Naive thymus-derived CD4-positive, alpha-beta T cell (primary cell): ENCODE results near the gene CLBA1. TPM values are rescaled to one million over a fixed set of nuclear protein-coding genes. Genes with fewer than 3 reads are reported as not detected.
"Not testable (repeated sequence)": the region's sequence is repeated elsewhere in the genome, so short reads cannot be mapped to it uniquely, and the experiment has no call there.

Experiments used
- ATAC-seq: fragments of 150-1000 bp; cut with Tn5 transposase; 2 replicates; pipeline ENCODE4 v1.10.0; 2021; ENCODE audit warnings: mild to moderate bottlenecking, moderate library complexity
- CTCF ChIA-PET: fragments of 350-600 bp; sonication (Branson Sonifier 250); formaldehyde crosslinking; loops from one replicate; lab custom pipeline; 2021; ENCODE audit warnings: antibody characterized with exemption; lab: Charles Lee
- POLR2A ChIA-PET: fragments of 350-600 bp; sonication (Branson Sonifier 250); formaldehyde crosslinking; loops from one replicate; lab custom pipeline; 2021; ENCODE audit warnings: antibody characterized with exemption, inconsistent platforms; lab: Charles Lee
- DNase-seq, 9 donors: peaks; one replicate each; pipeline versions ENCODE4 v3.0.0 to v3.0.0-alpha.2; 2020 to 2022; ENCODE audit warnings: mixed read lengths in 1 of 9
- H3K27ac ChIP-seq: one replicate; pipeline ENCODE4 v1.7.0; 2013; ENCODE audit warnings: mild to moderate bottlenecking, low read depth, low read length, moderate library complexity
- H3K27me3 ChIP-seq, 2 donors: one replicate each; pipeline ENCODE4 v1.7.0; 2013; ENCODE audit warnings: low read length in 2 of 2, mild to moderate bottlenecking in 2 of 2, moderate library complexity in 2 of 2; ENCODE audit not compliant: control insufficient read depth in 2 of 2, insufficient read depth in 2 of 2
- H3K36me3 ChIP-seq, 3 experiments: 1 replicate in 2 of 3; 2 replicates in 1 of 3; pipeline ENCODE4 v1.7.0; 2013; ENCODE audit warnings: low read length in 3 of 3, mild to moderate bottlenecking in 3 of 3, moderate library complexity in 1 of 3; ENCODE audit not compliant: insufficient read depth in 3 of 3, control insufficient read depth in 2 of 3
- H3K4me1 ChIP-seq, 2 donors: one replicate each; pipeline ENCODE4 v1.7.0; 2013; ENCODE audit warnings: low read length in 2 of 2, mild to moderate bottlenecking in 2 of 2, moderate library complexity in 1 of 2; ENCODE audit not compliant: control insufficient read depth in 2 of 2, insufficient read depth in 2 of 2
- H3K4me3 ChIP-seq: 2 replicates; pipeline ENCODE4 v1.7.0; 2013; ENCODE audit warnings: mild to moderate bottlenecking, low read length
- H3K9me3 ChIP-seq, 3 experiments: 1 replicate in 2 of 3; 2 replicates in 1 of 3; pipeline ENCODE4 v1.7.0; 2013; ENCODE audit warnings: low read length in 3 of 3; ENCODE audit not compliant: control insufficient read depth in 2 of 3
- H3K27ac Mint-ChIP-seq, 9 donors: one replicate each; pipeline ENCODE4 v1.8.0; 2020 to 2022; ENCODE audit warnings: mixed read lengths in 9 of 9, mild to moderate bottlenecking in 8 of 9, moderate library complexity in 5 of 9, inconsistent platforms in 2 of 9
- H3K27me3 Mint-ChIP-seq, 5 donors: one replicate each; pipeline ENCODE4 v1.8.0; 2021 to 2022; ENCODE audit warnings: mixed read lengths in 5 of 5, mild to moderate bottlenecking in 1 of 5
- H3K36me3 Mint-ChIP-seq, 5 donors: one replicate each; pipeline ENCODE4 v1.8.0; 2020 to 2022; ENCODE audit warnings: mixed read lengths in 5 of 5, mild to moderate bottlenecking in 3 of 5, inconsistent platforms in 1 of 5
- H3K4me1 Mint-ChIP-seq, 7 donors: one replicate each; pipeline ENCODE4 v1.8.0; 2020 to 2022; ENCODE audit warnings: mixed read lengths in 7 of 7, mild to moderate bottlenecking in 3 of 7, inconsistent platforms in 1 of 7
- H3K4me3 Mint-ChIP-seq, 10 donors: one replicate each; pipeline ENCODE4 v1.8.0; 2020 to 2022; ENCODE audit warnings: mild to moderate bottlenecking in 10 of 10, mixed read lengths in 10 of 10, moderate library complexity in 6 of 10, inconsistent platforms in 2 of 10
- H3K9me3 Mint-ChIP-seq, 11 donors: one replicate each; pipeline ENCODE4 v1.8.0; 2020 to 2022; ENCODE audit warnings: mixed read lengths in 11 of 11, mild to moderate bottlenecking in 4 of 11, inconsistent platforms in 1 of 11, moderate library complexity in 1 of 11
- intact Hi-C, 2 donors: fragments of 100-400 bp; cut with micrococcal nuclease; formaldehyde crosslinking; loops; one replicate each; pipeline ENCODE4 v1.15.1; 2023
- polyA plus RNA-seq, 2 donors: library from polyadenylated mRNA; unstranded; fragments of 300-500 nt; fragmentation: Illumina TruSeq; gene quantifications; one replicate each; pipeline ENCODE4 v1.2.3, GENCODE V29; 2021
- total RNA-seq, 6 experiments: library from RNA in 5 of 6; stranded (reverse) in 5 of 6; gene quantifications; 1 replicate in 5 of 6; 2 replicates in 1 of 6; pipeline ENCODE4 v1.2.3 and lab custom pipeline; 2021 to 2026

The CLBA1 gene
- total and polyA plus RNA-seq, 7 experiments from 2014 or later, result 0.26 to 2.1 (median 1.1) TPM

DNA sequence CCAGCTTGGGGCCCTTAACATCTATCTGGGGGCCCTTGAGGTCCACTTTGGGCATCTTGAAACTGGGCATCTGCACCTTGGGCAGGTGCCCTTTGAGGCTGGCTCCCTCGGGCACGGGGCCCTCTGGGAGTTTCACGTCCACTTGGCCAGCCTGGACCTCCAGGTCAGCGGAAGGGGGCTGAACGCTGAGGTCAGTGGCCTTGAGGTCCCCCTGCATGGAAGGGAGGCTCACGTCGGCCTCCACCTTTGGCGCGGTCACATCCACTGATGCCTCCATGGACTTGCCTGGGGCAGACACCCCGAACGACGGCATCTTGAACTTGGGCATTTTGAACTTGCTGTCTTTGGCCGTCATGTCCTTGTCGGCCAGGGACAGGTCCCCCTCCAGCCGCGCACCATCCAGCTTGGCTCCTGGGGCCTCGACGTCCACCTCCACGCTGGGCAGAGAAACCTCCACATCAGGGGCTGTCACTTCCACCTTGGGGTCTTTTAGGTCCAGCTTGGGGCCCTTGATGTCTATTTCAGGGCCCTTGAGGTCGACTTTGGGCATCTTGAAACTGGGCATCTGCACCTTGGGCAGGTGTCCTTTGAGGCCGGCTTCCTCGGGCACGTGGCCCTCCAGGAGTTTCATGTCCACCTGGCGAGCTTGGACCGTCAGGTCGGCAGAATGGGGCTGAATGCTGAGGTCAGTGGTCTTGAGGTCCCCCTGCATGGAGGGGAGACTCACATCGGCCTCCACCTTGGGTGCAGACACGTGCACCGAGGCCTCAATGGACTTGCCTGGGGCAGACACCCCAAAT lies 42.2 kb upstream of the CLBA1 start:
- POLR2A ChIA-PET, H3K4me3 Mint-ChIP-seq, H3K4me3 ChIP-seq, H3K4me1 ChIP-seq, H3K27me3 ChIP-seq, H3K36me3 Mint-ChIP-seq, ATAC-seq, H3K4me1 Mint-ChIP-seq, DNase-seq, CTCF ChIA-PET, intact Hi-C loops, H3K27ac ChIP-seq, H3K9me3 Mint-ChIP-seq, H3K27ac Mint-ChIP-seq, H3K36me3 ChIP-seq, H3K9me3 ChIP-seq: not testable (repeated sequence)
- peaks cover 0 to 12% (median 0%) of the 10 kb centered on the region in 5 donors for H3K27me3 Mint-ChIP-seq

- intact Hi-C loops, H3K9me3 ChIP-seq, H3K9me3 Mint-ChIP-seq, POLR2A ChIA-PET, H3K27me3 ChIP-seq, DNase-seq, H3K27ac Mint-ChIP-seq, CTCF ChIA-PET, H3K4me1 ChIP-seq, H3K4me3 ChIP-seq, ATAC-seq, H3K4me3 Mint-ChIP-seq, H3K36me3 ChIP-seq, H3K4me1 Mint-ChIP-seq, H3K27ac ChIP-seq, H3K36me3 Mint-ChIP-seq: not testable (repeated sequence)
- peaks cover 0 to 12% (median 0%) of the 10 kb centered on the region in 5 donors for H3K27me3 Mint-ChIP-seq
Measured at GRCh38 chr14:104944016-104944308, 41.6 kb upstream of the CLBA1 start.

DNA sequence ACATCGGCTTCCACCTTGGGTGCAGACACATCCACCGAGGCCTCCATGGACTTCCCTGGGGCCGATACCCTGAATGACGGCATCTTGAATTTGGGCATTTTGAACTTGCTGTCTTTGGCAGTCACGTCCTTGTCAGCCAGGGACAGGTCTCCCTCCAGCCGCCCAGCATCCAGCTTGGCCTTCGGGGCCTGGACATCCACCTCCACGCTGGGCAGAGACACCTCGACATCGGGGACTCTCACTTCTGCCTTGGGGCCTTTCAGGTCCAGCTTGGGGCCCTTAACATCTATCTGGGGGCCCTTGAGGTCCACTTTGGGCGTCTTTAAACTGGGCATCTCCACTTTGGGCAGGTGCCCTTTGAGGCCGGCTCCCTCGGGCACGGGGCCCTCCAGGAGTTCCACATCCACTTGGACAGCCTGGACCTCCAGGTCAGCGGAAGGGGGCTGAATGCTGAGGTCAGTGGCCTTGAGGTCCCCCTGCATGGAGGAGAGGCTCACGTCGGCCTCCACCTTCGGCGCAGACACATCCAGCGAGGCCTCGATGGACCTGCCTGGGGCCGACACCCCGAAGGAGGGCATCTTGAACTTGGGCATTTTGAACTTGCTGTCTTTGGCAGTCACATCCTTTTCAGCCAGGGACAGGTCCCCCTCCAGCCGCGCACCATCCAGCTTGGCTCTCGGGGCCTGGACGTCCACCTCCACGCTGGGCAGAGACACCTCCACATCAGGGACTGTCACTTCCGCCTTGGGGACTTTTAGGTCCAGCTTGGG lies 41.0 kb upstream of the CLBA1 start:
- H3K9me3 Mint-ChIP-seq, H3K36me3 Mint-ChIP-seq, H3K4me1 ChIP-seq, ATAC-seq, H3K27ac ChIP-seq, H3K27ac Mint-ChIP-seq, H3K36me3 ChIP-seq, H3K27me3 ChIP-seq, H3K27me3 Mint-ChIP-seq, H3K4me3 ChIP-seq, DNase-seq, CTCF ChIA-PET, intact Hi-C loops, H3K4me3 Mint-ChIP-seq, POLR2A ChIA-PET, H3K9me3 ChIP-seq, H3K4me1 Mint-ChIP-seq: not testable (repeated sequence)

- DNase-seq, POLR2A ChIA-PET, H3K27me3 ChIP-seq, H3K9me3 Mint-ChIP-seq, H3K27me3 Mint-ChIP-seq, H3K4me1 ChIP-seq, H3K9me3 ChIP-seq, H3K4me1 Mint-ChIP-seq, H3K36me3 Mint-ChIP-seq, H3K27ac Mint-ChIP-seq, H3K27ac ChIP-seq, intact Hi-C loops, H3K4me3 ChIP-seq, H3K36me3 ChIP-seq, ATAC-seq, H3K4me3 Mint-ChIP-seq, CTCF ChIA-PET: not testable (repeated sequence)
Measured at GRCh38 chr14:104945266-104945665, 40.3 kb upstream of the CLBA1 start.

GRCh38 chr14:104945986-104946965 lies 39.3 kb upstream of the CLBA1 start:
- H3K4me1 Mint-ChIP-seq, POLR2A ChIA-PET, H3K4me3 ChIP-seq, H3K4me1 ChIP-seq, H3K36me3 ChIP-seq, CTCF ChIA-PET, H3K9me3 ChIP-seq, H3K27ac ChIP-seq, H3K36me3 Mint-ChIP-seq, DNase-seq, H3K27me3 Mint-ChIP-seq, H3K27ac Mint-ChIP-seq, H3K9me3 Mint-ChIP-seq, H3K27me3 ChIP-seq, intact Hi-C loops, H3K4me3 Mint-ChIP-seq, ATAC-seq: not testable (repeated sequence)

DNA sequence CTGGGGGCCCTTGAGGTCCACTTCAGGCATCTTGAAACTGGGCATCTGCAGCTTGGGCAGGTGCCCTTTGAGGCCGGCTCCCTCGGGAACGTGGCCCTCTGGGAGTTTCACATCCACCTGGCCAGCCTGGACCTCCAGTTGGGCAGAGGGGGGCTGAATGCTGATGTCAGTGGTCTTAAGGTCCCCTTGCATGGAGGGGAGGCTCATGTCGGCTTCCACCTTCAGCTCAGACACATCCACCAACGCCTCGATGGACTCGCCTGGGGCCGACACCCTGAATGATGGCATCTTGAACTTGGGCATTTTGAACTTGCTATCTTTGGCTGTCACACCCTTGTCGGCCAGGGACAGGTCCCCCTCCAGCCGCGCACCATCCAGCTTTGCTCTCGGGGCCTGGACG lies 38.4 kb upstream of the CLBA1 start:
- H3K27me3 ChIP-seq, POLR2A ChIA-PET, DNase-seq, H3K4me1 Mint-ChIP-seq, H3K36me3 Mint-ChIP-seq, H3K27me3 Mint-ChIP-seq, H3K4me1 ChIP-seq, H3K27ac ChIP-seq, H3K4me3 Mint-ChIP-seq, H3K36me3 ChIP-seq, H3K4me3 ChIP-seq, CTCF ChIA-PET, intact Hi-C loops, ATAC-seq, H3K9me3 Mint-ChIP-seq, H3K27ac Mint-ChIP-seq, H3K9me3 ChIP-seq: not testable (repeated sequence)
